Measurements from ENCODE around the gene SPEM3.
A peak's percentile ranks its signal among the peaks of the same experiment; 100 is the strongest.

Gene SPEM3

DNA sequence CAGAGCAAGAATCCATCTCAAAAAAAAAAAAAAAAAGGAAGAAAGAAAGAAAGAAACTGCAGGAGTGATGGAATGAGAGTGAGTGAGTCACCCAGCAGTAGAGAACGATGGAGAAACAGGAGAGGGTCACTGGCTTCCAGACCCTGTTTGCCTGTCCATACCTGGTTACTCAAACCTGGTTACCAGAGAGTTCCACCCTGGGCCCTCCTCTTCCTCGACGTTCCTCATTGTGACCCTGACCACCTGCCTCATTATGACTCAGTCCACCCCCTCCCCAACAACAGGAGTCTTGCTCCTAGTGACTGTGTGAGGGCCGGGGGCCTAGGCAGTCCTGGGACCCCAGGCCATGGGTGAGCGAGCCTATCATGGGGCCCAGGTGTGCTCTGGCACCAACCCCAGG lies at the start of gene SPEM3:
TSS of gene SPEM3 (plus strand) at position 301 of the 400 bp plus-strand sequence. CDS start at position 347, 46 bp downstream.
- TF ChIP-seq, protein P1, sequence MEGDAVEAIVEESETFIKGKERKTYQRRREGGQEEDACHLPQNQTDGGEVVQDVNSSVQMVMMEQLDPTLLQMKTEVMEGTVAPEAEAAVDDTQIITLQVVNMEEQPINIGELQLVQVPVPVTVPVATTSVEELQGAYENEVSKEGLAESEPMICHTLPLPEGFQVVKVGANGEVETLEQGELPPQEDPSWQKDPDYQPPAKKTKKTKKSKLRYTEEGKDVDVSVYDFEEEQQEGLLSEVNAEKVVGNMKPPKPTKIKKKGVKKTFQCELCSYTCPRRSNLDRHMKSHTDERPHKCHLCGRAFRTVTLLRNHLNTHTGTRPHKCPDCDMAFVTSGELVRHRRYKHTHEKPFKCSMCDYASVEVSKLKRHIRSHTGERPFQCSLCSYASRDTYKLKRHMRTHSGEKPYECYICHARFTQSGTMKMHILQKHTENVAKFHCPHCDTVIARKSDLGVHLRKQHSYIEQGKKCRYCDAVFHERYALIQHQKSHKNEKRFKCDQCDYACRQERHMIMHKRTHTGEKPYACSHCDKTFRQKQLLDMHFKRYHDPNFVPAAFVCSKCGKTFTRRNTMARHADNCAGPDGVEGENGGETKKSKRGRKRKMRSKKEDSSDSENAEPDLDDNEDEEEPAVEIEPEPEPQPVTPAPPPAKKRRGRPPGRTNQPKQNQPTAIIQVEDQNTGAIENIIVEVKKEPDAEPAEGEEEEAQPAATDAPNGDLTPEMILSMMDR (conservative IDR thresholded peaks at IDR 0.05): no peak
- no peak within 1 kb of the TSS for H3K27ac ChIP-seq

DNA sequence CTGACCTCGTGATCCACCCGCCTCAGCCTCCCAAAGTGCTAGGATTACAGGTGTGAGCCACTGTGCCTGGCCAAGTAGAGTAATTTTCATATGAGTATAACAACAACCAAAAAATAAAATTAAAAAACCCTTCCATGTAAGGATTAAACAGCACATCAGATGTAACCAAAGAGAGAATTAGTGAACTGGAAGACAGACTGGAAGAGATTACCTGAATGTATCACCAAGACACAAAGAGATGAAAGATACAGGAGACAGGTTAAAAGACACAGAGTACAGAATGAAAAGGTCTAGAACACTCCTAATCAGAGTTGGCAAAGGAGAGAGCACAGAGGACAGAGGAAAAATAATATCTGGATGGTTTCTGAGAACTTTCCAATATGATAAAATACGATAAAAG lies 49.5 kb upstream of the SPEM3 start:
- TF ChIP-seq, protein P1 (conservative IDR thresholded peaks at IDR 0.05): no peak
- no peak overlapping the region; the same call in 1 of the 2 replicates for H3K27ac ChIP-seq

GRCh38 chr17:7380321-7380720 lies 48.3 kb upstream of the SPEM3 start:
- TF ChIP-seq, protein P1 (conservative IDR thresholded peaks at IDR 0.05): no peak
- H3K27ac ChIP-seq: peak overlapping the region; percentile 75

DNA sequence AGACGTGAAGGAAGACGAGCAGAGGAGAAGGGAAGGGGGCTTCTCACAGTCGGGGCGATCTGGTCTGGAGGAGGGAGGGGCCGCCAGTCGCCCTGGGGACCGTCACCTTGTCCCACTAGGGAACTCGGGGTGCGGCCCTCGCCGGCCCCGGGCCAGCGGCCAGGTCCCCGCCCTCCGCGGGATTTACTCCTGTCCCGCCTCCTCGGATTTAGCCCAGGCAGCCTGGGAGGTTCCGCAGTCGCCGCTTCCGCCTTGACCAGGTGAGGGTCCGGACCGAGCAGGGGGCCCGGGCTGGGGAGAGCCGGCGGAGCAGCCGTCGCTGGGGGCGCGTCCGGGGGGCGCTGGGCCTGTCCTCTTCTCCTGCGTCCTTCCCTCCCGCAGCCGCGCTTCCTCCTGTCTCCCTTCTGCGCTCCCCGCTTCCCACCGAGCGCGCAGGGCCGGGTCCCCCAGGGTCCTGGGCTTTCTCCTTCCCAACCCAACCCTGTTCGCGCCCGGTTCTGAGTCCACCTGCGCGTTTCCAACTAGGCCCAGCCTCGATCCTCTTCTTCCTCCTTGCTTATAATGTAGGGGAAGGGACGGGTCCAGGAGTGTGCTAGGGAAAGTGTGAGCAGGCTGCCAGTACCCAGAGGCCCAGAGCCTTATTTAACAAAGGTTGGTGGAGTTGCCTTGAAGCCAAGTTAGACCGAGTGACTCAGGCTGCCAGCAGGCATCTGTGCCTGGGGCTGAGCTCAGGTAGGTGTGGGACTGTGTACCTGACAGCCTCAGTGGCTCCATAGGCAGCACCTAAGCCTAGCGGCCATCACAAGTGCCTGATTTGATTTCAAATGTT lies 47.6 kb upstream of the SPEM3 start, which contains the start of gene TNK1:
TSS of gene TNK1 (plus strand) at position 235 of the 829 bp plus-strand sequence. CDS start 1,838 bp downstream, outside the sequence.
- peak within 1 kb of the TSS; percentile 75 for H3K27ac ChIP-seq
- TF ChIP-seq, protein P1 (conservative IDR thresholded peaks at IDR 0.05): no peak

GRCh38 chr17:7382901-7383300 lies 45.8 kb upstream of the SPEM3 start:
- TF ChIP-seq, protein P1 (conservative IDR thresholded peaks at IDR 0.05): no peak
- no peak overlapping the region for H3K27ac ChIP-seq

GRCh38 chr17:7383371-7383741 lies 45.3 kb upstream of the SPEM3 start:
- no peak overlapping the region for H3K27ac ChIP-seq
- TF ChIP-seq, protein P1 (conservative IDR thresholded peaks at IDR 0.05): no peak

DNA sequence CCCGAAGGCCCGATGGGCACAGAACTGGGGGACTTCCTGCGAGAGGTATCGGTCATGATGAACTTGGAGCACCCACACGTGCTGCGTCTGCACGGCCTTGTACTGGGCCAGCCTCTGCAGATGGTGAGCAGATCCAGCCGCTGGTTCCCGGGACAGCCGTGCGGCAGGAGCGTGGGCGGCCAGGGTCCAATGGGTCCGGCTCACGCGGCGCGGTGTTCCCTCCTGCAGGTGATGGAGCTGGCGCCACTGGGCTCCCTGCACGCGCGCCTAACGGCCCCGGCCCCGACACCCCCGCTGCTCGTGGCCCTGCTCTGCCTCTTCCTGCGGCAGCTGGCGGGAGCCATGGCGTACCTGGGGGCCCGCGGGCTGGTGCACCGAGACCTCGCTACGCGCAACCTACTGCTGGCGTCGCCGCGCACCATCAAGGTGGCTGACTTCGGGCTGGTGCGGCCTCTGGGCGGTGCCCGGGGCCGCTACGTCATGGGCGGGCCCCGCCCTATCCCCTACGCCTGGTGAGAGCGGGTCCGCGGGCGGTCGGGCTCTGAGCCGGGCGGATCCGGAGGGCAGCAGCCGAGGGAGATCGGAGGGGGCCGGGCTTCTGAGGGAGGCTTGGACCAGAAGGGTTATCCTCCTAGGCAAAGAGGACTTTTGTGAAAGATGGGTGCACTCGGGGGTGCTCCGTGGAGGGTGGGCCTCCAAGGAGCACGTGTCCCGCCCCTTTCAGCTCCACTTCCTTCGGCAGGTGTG lies 44.7 kb upstream of the SPEM3 start:
- TF ChIP-seq, protein P1 (conservative IDR thresholded peaks at IDR 0.05): no peak
- no peak overlapping the region for H3K27ac ChIP-seq

Measured in VCaP (cell line).